Measurements from ENCODE around the gene SLC35G1.

DNA sequence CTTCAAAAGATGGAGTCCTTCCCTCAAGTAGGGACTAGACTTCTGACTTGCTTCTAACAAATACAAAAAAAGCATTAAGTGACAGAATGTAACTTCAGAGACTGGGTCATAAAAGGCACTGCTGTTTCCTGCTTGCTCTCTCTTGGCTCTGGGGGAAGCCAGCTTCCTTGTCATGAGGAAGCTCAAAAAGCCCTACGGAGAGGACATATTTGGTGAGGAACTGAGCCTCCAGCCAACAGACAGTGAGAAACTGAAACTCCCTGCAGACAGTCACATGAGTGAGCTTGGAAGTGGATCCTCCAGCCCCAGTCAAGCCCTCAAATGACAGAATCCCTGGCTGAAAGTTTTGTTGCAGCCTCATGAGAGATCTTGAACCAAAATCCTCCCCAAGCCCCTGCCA lies 26.3 kb upstream of the SLC35G1 start:
- no peak for TF ChIP-seq POLR2AphosphoS5 (IDR thresholded peaks at IDR 0.05)
- TF ChIP-seq CTCF (IDR thresholded peaks at IDR 0.05 in 8 of 11, conservative IDR thresholded peaks at IDR 0.05 in 3 of 11), result no peak
- TF ChIP-seq POLR2A (IDR thresholded peaks at IDR 0.05), result no peak

Measured in spleen (tissue), 7 donors.